Islet of Langerhans (tissue), 1 donor: Measurements from ENCODE around the gene TBC1D22A.
"Not testable (repeated sequence)": the region's sequence is repeated elsewhere in the genome, so short reads cannot be mapped to it uniquely, and the experiment has no call there.

ENCODE experiments used
- FAIRE-seq: peaks from one replicate; lab custom pipeline; 2011; peaks lifted over from hg19 to GRCh38; lab: Jason Lieb, UNC

Gene TBC1D22A

DNA sequence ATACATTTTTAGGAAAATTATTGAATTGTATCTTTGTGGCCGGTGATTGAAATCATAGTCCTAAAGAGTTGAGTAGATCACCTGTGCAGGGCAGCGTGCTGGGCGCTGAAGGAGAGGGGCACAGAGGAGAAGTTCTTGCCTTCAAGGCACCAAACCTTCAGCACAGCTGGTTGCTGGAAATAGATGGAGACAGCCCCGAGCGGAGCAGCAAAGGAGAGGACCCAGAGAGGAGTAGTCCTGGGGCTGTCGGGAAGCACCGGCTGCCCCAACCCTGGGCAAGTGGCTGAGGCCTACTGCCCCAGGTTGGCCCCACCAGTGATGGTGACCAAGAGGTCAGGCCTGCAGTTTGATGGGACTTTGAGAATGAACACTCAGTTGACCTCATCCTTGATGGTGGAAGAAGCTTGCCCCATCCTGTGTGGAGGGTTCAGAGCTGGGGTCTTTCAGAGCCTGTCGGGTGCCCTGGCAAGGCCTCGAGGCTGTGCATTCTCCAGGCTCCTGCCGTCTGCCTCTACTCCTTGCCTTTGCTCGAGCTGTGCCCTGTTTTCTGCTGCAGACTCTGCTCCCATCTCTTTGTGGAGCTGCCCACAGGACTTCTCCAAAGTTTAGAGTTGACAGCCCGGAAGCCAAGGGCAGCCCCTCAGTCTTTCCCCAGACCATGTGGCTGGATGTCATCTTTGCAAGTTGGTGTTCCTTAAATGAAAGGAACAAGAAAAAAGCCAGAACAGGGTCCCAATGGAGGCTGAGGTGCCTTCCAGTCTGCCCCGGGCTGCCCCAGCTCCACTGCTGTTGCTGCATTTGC lies 285.1 kb downstream of the TBC1D22A start:
- FAIRE-seq: no peak

DNA sequence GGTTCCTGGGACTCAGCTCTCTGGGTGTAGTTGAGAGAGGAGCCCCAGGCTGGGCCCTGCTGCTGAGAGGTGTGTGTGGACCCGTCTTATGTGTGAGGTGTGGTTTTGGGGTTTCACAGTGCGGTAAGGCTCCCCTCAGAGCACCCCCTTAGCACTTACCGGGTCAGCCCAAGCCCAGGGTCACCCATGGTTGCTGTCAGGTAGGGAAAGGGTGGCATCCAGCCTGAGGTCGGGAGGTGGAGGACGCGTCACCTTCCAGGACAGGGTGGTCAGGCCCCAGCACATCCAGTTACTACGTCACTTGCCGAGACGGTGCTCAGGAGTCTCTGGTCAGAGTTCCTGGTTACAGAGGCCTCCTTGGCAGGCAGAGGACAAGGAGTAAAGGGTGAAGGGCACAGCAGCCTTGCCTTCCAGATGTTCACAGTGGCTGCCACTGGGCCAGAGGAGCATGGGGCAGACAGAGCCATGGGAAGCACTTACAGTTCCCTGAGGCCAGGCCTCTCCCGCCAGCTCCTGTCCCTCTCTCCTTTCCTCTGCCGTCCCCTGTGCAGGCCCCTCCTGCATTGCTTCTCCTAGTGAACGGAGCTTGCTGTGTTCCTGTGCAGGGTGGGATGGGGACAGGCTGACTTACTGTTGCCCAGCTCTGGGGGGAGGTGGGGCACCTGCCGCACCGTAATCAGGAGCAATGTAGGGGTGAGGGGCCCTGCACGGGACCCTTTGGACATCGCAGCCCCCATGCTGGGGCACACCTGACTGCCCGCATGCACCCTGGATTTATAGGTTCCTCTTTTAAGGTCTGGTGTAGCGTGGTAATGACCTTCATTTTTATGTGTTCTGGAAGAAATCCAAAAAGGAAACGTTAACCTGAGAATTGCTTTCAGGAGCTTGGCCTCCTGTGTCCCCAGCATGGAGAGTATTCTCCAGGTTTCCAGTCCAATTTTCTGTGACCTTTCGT lies 285.9 kb downstream of the TBC1D22A start:
- FAIRE-seq: no peak

DNA sequence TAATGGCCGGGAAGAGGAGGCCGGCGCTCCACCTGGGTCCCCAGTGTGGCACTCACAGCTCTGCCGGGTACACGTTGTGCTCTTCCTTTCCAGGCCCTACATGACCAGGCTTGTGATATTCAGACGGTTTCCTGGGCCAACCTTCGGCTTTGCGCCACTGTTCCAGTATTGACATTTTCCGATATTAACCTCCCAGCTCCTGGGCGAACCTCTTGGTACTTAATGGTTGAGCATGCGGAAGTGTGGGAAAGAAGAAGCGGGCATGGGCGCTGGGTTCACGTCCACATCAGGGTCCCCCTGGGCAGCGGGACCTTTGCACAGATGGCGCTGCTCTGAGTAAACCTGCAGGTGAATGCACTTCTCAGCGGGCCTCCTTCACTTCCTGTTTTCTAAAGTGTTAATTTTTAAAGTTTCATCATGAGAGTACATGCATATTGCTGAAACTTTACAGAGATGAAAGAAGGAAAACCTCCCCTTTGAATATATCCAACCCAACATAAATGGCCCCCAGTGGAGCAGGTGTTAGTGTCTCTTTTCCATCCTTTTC lies 286.7 kb downstream of the TBC1D22A start:
- FAIRE-seq: no peak

DNA sequence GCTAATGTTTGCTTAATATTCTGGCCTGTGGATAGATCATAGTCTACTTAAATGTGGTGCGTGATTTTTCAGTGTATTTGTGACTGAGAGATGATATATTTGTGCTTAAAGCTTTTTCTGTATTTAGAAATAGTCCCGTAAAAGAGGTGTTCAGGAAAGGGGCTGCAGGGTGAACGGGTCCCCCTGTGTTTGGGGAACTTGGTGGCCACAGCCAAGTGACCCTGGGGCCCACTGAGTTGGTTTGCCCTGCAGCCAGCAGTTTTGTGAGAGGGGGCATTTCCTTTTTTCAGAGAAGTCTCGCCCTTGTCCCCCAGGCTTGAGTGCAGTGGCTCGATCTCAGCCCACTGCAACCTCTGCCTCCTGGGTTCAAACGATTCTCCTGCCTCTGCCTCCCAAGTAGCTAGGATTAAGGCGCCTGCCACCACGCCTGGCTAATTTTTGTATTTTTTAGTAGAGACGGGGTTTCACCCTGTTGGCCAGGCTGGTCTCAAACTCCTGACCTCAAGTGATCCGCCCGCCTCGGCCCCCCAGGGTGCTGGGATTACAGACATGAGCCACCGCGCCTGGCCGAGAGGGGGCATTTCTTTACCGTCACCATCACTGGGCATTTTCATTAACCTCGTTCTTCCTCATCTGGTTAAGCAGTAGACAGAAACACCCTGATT lies 287.4 kb downstream of the TBC1D22A start:
- FAIRE-seq: not testable (repeated sequence)

DNA sequence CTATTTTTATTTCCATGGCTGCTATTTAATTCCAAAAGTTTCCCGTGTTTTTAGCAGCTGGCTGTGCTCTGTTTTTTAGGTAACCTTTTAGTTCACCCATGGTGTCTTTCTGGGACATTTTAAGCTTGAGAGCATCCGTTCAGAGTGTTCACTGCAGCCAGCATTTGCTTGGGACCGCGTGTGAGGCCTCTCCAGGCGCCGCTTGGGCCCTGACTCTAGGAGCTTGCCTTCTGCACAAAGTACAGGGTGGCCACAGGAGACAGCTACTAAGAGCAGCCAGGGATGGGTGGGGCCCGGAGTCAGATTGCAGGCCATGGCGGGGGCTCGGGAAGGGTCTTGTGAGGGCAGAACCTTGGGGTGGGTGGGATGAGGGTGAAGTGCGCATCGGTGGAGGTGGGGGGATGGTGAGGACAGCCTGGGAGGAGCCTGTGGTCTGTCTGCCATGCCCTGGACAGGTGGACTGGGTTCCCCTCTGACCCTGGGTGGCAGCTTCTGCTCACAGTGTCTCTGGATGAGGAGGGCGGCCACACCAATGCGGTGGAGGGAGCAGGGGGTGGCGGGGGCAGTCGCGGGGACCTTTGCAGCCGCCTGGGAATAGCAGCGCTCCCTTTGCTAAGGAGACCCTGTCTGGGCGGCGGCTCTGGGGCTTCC lies 288.1 kb downstream of the TBC1D22A start:
- FAIRE-seq: no peak

DNA sequence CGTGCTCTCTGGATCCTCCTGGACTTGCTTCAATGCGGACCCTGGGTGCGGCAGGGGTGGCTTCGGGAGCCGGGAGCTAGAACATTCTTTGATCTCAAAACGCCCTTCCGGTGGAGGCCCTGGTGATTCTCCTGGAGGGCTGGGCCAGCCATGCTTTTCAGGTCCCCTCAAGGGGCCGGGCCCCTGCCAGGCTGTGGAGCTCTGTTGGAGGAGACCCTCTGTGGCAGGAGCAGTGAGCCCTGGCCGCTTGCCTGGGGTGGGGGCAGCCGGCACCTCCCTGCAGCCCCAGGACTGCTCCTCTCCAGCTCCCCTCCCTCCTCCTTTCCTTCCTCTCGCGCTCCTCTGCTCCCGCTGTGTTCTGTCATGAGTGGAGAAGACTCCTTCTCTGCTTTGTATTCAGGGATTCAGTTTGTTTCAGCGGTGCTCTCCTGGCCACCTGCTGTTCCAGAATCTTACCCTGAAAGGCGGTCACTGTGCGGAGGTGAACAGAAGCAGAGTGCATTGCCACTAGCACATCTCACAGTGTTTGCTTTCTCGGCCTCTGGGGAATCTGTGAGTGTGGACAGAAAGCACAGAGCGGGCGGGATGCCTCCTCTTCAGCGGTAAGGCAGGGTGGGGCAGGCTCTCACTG lies 289.1 kb downstream of the TBC1D22A start:
- no peak for FAIRE-seq

DNA sequence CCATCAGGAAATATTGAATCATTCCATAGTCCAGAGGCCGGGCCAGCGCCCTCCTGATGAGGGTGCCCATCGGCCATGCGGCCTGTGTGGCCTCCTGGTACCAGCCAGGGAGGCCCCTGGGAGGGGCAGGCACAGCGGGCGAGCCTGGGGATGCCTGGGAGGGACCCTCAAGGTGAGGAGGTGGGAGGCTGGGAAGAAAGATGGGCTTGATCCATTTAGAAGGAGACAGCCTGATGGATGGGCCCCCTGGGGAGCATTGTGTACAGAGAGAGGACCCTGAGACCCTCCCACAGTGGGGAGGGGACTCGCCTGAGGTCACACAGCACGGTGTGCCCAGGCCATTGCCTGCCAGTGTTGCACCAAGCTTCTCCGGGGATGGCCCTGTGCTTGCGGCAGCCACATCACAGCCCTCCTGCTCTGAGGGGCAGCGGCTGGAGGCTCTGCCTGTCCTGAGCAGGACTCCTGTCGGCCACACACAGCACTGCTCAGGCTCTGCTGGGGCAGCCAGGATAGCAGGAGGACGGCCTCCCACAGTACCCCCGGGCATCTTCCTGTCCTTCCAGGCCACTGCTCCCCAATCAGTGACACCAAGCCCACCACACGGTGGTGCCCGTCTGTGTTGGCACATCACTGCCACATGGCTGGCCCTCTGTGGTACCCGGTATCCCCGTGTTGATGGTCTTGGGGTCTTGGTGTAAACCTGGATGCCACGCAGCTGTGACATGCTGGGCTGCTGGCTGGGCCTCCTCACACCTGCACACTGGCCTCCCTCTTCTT lies 290.0 kb downstream of the TBC1D22A start:
- FAIRE-seq: no peak

DNA sequence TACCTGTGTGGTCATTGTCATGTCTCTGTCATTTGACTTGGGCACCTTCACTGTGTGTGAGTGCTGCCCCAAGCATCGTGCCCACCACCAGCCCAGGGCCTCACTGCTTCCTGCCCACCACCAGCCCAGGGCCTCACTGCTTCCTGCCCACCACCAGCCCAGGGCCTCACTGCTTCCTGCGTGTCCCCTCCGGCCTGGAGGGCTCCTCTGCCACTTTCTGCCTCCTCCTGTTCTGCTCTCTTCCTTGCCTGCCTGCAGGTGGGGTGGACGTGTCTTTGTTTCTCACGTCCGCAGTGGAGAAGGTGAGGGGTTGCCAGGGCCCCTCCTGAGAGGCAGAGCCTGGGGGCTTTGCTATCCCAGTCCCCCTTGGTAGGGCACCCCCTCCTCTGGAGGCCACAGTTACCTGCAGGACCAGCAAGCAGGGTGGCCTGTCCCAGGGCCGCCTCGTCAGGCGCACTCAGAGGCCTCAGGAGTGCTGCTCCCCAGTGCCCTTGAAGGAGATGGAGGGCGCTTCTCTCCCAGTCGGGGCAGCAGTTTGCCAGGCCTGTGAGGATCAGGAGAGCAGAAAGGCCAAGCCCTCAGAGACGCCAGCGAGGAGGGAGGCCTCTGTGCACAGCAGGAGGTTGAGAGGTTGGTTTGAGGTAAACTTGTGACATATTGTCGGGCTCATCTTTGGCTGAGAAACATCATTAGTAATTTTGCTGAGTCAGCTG lies 290.7 kb downstream of the TBC1D22A start:
- peak; percentile 5 for FAIRE-seq

DNA sequence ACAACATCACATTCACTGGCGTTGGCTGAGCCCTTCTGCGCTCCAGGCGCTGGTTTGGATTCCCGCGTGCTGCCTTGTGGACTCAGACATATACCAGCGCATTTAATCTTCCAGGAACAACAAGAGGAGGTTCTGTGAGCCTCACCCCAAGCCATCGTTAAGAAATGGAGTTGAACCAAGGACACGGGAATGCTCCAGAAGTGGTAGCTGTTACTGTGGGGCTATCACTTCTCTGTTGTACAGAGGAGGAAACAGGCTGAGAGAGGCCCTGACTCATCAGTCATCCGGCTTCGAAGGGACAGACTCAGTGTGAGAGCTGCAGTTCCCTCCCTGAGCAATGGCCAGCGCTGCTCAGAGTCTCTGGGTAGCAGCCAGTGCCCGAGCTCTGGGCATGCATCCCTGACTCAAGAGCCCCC lies 291.3 kb downstream of the TBC1D22A start:
- no peak for FAIRE-seq

DNA sequence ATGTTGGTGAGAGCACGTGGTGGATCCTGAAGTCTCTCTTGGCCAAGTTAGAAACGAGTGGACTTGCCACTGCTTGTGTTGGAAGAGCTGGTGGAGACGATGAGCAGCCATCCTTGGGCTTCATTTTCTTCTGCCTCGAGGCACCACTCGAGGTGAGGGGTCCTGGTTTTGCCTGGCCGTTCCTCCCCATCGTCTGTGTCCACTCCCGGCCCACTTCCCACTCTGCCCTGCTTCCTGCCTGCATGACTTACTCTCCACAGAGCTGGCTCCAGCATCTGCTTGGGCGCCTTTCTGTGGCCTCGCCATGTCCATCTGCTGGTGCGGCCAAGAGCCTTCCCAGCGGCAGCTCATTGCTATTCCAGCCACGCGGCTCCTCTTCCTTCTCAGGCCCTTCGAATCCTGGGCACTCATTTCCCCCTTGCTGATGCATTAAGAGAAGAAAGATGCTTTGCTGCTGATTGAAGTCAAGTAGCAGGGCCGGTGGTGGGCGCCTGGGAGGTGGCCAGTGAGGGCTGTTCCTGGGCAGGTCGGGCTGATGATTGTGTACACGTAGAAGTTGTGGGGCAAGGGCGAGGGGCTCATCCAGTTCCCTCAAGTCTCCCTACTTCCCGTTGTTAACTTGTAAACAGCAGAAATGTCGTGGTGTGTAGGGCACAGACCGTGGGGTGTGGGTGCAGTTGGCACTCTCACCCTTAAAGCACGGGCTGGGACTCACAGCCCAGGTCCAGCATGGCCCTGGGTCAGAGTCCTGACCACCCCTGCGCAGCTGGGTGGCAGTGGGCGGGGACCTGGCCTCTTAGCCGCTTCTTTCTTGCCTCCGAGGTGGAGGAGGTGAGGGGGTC lies 292.0 kb downstream of the TBC1D22A start:
- no peak for FAIRE-seq

DNA sequence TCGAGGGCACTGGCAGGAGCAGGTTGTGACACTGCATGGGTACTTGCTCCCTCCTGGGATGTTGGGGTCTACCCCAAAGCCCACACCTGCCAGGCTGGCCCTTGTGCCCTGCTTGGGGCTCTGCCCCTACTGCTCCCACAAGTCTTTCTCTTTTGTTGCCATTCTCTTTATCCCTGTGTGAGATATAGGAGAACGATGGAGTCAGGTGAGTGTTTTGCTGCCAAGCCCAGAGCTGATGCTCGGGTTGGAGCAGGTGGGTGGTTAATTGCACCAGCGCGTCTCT lies 292.6 kb downstream of the TBC1D22A start:
- no peak for FAIRE-seq

DNA sequence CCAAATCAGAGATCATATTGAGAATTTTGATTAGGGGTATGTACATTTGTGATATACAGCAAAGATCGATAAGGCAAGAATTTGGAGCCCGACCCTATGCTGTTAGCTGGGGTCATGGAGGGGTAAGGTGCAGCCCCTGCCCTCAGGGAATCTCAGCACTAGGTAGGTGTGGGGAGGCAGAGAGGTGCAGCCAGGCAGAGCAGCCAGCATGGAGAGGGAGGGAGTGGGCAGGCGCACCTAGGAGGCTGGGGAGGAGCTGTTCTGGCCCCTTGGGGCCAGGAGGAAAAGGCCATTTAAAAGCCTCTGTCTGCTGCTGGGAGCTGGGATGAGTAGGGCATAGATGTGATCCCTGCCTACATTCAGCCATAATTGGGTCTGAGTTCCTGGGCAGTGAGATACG lies 293.0 kb downstream of the TBC1D22A start:
- no peak for FAIRE-seq

DNA sequence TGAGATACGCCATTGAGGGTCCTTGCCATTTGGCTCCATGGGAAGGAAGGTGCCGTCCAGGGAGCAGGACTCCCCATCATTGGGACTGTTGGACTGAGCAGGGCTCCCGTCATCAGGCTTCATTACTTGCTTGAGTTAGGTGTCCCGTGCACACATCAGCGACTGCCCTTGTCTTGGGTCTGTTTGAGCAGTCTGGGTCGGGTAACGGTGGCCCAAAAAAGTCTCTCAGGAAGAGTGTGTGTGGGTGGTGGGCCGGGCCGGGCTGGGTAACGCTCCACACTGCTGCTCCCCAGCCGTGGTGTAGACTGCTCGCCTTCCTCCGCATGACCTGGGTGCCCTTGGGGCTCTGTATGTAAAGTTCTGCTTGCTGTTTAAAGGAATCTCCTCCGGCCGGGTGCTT lies 293.5 kb downstream of the TBC1D22A start:
- no peak for FAIRE-seq

DNA sequence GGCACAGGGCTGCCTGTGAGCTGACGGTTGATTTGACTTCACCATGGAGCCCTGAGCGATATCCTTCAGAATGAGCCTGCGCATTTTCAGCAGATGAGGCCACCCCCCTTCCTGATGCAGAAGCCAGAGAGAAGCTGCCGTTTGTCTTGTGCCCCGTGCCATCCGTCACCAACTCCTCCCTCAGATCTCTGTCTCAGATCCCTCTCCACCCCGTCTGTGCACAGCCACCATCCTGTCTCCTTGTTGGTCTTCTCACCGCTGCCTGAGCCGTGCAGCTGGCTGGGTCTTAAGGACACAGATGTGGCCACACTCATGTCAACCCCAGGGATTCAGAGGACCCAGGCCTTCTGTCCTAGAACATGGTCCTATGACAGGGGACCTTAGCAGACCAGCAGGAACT lies 293.9 kb downstream of the TBC1D22A start:
- FAIRE-seq: no peak

DNA sequence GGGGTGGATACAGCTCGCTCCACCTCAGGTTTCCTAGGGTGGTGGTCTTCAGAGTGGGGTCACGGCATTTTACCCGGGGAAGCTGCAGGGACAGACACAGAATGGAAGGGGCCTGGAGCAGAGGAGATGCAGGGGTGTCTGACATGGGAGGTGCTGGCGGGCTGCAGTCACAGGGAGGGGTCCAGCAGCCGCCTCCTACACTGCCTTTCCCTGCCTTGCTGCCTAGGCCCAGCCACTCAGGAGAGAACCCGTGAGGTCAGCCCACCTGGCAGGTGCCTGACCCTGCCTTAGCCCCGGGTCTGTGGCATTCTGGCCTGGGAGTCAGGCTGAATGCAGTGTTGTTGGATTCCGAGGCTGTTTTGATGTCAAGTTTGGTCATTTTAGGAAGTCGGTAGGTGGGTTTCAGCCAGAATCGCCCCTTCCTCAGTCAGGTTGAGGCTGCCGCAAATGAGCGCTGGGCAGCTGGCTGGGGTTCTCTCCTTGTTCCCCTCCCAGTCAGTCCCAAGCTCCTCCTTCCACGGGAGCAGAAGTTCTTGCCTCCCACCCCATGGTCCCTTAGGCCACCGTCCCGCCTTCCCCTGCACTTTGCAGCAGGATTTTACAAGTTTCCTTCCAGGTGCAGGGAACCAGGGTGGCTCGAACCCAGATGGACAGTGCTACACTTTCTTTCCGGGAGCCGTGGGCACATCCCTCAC lies 294.5 kb downstream of the TBC1D22A start:
- no peak for FAIRE-seq

DNA sequence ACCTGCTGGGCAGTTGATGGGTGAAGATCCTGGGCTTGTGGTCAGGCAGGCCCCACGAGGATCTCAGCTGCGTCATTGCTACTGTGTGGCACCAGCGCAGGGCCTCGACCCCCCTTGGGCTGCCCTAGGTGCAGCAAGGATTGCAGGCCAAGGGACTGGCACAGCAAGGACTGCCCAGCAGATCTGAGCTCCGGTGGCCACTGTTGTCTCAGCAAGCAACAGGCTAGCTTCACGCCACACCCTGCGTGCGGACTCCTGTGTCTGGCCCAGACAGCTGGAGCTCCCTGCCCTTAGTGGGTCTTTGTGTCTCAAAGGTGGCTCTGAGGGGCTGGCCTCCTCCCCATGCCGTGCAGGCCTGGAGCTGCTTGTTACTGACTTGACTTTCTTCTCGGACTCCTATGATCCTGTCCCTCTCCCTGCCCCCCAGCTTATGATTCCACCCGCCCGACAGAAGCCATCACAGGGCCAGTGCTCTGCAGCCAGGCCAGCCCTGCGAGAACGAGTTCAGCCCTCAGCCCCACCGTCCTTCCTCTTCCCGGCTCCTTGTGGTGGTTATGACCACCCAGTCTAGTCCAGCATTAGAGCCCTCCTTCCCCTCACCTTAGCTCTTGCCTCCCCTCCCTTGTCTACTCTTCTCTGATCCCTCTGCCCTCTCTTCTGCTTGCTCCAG lies 295.6 kb downstream of the TBC1D22A start:
- FAIRE-seq: no peak

DNA sequence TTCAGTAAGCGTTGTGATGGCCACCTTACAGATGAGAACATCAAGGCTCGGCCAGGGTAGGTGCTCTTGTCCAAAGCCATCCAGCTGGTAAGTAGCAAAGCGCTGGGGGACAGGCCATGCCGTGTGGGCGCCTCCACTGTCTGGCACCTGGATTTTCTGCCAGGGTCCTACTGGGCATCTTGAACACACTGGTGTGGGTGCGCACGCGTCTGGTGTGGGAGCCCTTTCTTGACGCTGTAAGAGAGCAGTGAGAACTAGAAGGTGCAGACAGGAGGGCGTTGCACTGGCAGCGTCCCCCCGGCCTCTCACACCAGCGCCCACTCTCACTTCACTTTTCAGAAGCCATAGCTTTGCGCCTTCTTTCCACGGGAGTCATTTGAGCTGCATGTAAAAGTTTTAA lies 296.6 kb downstream of the TBC1D22A start:
- FAIRE-seq: no peak

DNA sequence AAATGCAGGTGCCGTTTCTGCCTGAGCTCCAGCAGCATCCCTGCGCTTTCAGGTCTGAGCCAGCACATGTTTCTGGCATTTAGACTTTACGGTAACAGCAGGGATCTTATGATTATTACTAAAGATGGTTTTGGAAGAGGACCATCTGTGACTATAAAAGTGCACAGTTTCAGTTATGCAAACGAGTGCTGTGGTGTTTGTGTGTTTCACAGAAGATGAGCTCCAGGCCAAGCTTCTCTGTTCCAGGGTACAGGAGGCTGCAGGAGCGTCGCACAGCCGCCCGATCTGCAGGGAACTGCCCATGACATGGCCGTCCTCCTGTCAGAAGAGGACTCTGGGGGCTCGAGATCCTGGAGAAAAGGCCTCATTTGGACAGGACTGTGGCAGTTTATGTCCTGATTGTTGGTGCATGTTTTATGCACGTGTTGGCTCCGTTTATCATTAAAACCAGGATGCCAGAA lies 297.3 kb downstream of the TBC1D22A start:
- no peak for FAIRE-seq
